ENCODE data around the gene GTF2A2.

The GTF2A2 gene

DNA sequence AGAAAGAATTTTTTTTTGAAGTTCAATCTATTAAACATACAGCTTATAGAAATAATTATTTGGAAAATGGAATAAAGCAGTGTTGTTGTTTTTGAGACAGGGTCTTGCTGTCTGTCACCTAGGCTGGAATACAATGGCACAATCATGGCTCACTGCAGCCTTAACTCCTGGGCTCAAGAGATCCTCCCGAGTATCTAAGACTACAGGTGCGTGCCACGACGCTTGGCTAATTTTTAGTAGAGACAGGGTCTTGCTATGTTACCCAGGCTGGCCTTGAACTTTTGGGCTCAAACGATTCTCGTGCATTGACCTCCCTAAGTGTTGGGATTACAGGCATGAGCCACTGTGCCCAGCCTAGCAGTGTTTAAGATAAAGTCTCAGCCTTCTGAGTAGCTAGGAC is 23.0 kb upstream of the GTF2A2 start:
- Histone ChIP-seq H3K36me3 (ENCODE audit: control insufficient read depth in 2 of 2, insufficient read depth in 1 of 2, low read length in 2 of 2) (peaks cover 44 to 61% of the 10 kb centered on the region in 2 experiments), H3K4me3 (ENCODE audit: low read depth, low read length) (no peak overlapping the region), H3K9me3 (ENCODE audit: control insufficient read depth, insufficient read depth, low read depth, low read length) (no peaks in the 10 kb centered on the region), H3K27ac (ENCODE audit: extremely low read depth, low read depth, low read length) (no peak overlapping the region), H3K4me1 (ENCODE audit: control insufficient read depth, insufficient read depth, low read length) (peaks cover 5% of the 10 kb centered on the region; the same call in 1 of the 2 replicates)
- ChIA-PET CTCF (no interaction called here), POLR2A (interaction anchor here (2.4 kb wide), 1 partner anchor 23 kb away, joined by 9 read pairs; the partner anchor contains the start of gene GTF2A2)
- TF ChIP-seq ZNF658 (tag by site-specific recombination; IDR thresholded peaks at IDR 0.05), result no peak
- no peak for TF ChIP-seq HOXD13 (CRISPR knock-in tag; IDR thresholded peaks at IDR 0.05; ENCODE audit: borderline replicate concordance)
- TF ChIP-seq ZNF112 (tag by site-specific recombination; IDR thresholded peaks at IDR 0.05), result no peak
- TF ChIP-seq ZNF837 (tag by site-specific recombination; IDR thresholded peaks at IDR 0.05), result no peak
- TF ChIP-seq SETDB1 (IDR thresholded peaks at IDR 0.05; ENCODE audit: insufficient read length, low read length), result no peak
- no peak for TF ChIP-seq ZNF24 (tag by site-specific recombination; IDR thresholded peaks at IDR 0.05)
- TF ChIP-seq KLF17 (tag by site-specific recombination; IDR thresholded peaks at IDR 0.05), result no peak
- no peak for TF ChIP-seq YY2 (tag by site-specific recombination; IDR thresholded peaks at IDR 0.05)
- TF ChIP-seq ZNF777 (tag by site-specific recombination; IDR thresholded peaks at IDR 0.05; ENCODE audit: borderline replicate concordance), result no peak
- TF ChIP-seq OSR2 (tag by site-specific recombination; IDR thresholded peaks at IDR 0.05), result no peak

- ChIA-PET CTCF (no interaction called here), POLR2A (no interaction called here)
- Histone ChIP-seq H3K36me3 (ENCODE audit: control insufficient read depth in 2 of 2, insufficient read depth in 1 of 2, low read length in 2 of 2) (peaks cover 52 to 71% of the 10 kb centered on the region in 2 experiments), H3K4me1 (ENCODE audit: control insufficient read depth, insufficient read depth, low read length) (no peaks in the 10 kb centered on the region), H3K9me3 (ENCODE audit: control insufficient read depth, insufficient read depth, low read depth, low read length) (no peaks in the 10 kb centered on the region), H3K4me3 (ENCODE audit: low read depth, low read length) (no peak overlapping the region), H3K27ac (ENCODE audit: extremely low read depth, low read depth, low read length) (no peak overlapping the region)
- no peak for TF ChIP-seq GLI4 (tag by site-specific recombination; IDR thresholded peaks at IDR 0.05)
- no peak for TF ChIP-seq ZNF239 (tag by site-specific recombination; IDR thresholded peaks at IDR 0.05)
- no peak for TF ChIP-seq SALL2 (tag by site-specific recombination; IDR thresholded peaks at IDR 0.05; ENCODE audit: borderline replicate concordance)
- TF ChIP-seq ZNF785 (tag by site-specific recombination; IDR thresholded peaks at IDR 0.05), result no peak
- no peak for TF ChIP-seq ZNF621 (tag by site-specific recombination; IDR thresholded peaks at IDR 0.05)
- no peak for TF ChIP-seq GLIS2 (tag by site-specific recombination; IDR thresholded peaks at IDR 0.05)
- no peak for TF ChIP-seq ZBTB10 (tag by site-specific recombination; IDR thresholded peaks at IDR 0.05)
- TF ChIP-seq, protein P1, sequence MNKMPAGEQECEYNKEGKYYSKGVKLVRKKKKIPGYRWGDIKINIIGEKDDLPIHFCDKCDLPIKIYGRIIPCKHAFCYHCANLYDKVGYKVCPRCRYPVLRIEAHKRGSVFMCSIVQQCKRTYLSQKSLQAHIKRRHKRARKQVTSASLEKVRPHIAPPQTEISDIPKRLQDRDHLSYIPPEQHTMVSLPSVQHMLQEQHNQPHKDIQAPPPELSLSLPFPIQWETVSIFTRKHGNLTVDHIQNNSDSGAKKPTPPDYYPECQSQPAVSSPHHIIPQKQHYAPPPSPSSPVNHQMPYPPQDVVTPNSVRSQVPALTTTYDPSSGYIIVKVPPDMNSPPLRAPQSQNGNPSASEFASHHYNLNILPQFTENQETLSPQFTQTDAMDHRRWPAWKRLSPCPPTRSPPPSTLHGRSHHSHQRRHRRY (tag by site-specific recombination; IDR thresholded peaks at IDR 0.05), result no peak
- TF ChIP-seq ZNF449 (tag by site-specific recombination; IDR thresholded peaks at IDR 0.05), result no peak
- TF ChIP-seq KLF8 (tag by site-specific recombination; IDR thresholded peaks at IDR 0.05), result no peak
- no peak for TF ChIP-seq FEZF1 (tag by site-specific recombination; IDR thresholded peaks at IDR 0.05)
- no peak for TF ChIP-seq ZFP37 (tag by site-specific recombination; IDR thresholded peaks at IDR 0.05)
- no peak for TF ChIP-seq ZEB2 (tag by site-specific recombination; IDR thresholded peaks at IDR 0.05)
- TF ChIP-seq, protein P2, sequence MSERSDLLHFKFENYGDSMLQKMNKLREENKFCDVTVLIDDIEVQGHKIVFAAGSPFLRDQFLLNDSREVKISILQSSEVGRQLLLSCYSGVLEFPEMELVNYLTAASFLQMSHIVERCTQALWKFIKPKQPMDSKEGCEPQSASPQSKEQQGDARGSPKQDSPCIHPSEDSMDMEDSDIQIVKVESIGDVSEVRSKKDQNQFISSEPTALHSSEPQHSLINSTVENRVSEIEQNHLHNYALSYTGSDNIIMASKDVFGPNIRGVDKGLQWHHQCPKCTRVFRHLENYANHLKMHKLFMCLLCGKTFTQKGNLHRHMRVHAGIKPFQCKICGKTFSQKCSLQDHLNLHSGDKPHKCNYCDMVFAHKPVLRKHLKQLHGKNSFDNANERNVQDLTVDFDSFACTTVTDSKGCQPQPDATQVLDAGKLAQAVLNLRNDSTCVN (tag by site-specific recombination; optimal IDR thresholded peaks at IDR 0.05), result no peak
Measured at GRCh38 chr15:59678620-59679019, 21.3 kb upstream of the GTF2A2 start.
